GM19035 (cell line): Measurements from ENCODE around the gene CD3E.

Experiments used
- ATAC-seq: cut with Tn5 transposase; IDR thresholded peaks from one replicate; pipeline ENCODE4 v1.9.1; 2021; ENCODE audit not compliant: unreplicated experiment

CD3E gene

GRCh38 chr11:118304568-118305248 lies at the start of gene CD3E:
Gene CD3E (plus strand): TSS chr11:118304730. CDS start chr11:118304953, 223 bp downstream.
- no peak for ATAC-seq

DNA sequence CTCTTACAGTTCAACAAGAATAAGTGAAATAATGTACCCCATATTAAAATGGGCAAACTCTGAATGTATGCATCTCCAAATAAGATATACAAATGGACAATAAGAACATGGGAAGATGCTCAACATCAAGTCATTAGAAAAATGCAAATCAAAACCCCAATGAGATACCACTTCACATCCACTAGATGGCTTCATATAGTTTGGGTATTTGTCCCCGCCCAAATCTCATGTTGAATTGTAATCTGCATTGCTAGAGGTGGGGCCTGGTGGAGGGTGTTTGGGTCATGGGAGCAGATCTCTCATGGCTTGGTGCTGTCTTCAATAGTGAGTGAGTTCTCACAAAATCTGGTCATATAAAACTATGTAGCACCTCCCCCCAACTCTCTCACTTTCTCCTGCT lies 46.1 kb upstream of the CD3E start:
- no peak for ATAC-seq

DNA sequence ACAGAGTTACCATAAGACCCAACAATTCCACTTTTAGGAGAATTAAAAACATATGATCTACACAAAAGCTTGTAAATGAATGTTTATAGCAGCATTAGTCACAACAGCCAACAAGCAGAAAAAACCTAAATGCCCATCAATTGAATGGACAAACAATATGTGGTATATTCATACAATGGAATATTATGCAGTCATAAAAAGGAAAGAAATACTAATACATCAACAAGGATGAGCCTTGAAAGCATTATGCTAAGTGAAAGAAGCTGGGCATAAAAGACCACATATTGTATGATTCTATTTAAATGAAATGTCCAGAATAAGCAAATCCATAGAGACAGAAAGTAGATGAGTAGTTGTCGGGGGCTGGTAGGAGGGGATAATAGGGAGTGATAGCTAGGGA lies 45.4 kb upstream of the CD3E start:
- no peak for ATAC-seq

DNA sequence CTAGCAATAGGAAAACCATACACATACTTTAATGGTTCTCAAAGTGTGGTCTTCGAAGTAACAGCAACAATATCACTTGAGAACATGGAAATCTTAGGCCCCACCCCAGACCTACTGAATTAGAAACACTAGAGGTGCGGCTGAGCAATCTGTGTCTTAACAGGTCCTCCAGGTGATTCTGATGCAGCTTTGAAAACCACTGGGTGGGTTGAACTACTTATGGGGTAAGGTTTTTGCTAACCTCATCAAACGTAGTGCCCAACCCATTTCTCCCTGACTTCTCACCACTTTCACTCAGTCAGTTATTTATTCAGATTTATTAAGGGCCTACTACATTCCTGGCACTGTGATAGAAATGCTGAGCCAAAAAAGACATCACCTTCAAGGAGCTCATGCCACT lies 44.2 kb upstream of the CD3E start:
- ATAC-seq, result no peak

DNA sequence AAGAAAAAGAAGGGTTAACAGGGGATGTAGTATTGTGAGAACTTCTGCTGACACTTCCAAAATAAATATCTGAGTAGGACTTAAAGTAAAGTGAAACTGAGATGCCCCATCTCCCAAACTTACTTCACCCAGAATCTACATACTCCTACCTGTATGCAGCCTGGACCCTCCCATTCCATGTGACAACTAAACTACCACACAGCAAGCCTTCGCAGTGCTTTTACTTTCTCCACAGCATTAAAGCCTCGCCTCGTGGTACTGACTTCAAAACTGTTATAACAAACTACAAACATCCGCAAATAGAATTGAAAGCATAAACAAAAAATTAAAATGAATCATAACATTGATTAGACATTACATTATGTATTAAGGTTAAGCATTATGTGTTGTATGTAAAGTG lies 41.4 kb upstream of the CD3E start:
- ATAC-seq, result no peak

DNA sequence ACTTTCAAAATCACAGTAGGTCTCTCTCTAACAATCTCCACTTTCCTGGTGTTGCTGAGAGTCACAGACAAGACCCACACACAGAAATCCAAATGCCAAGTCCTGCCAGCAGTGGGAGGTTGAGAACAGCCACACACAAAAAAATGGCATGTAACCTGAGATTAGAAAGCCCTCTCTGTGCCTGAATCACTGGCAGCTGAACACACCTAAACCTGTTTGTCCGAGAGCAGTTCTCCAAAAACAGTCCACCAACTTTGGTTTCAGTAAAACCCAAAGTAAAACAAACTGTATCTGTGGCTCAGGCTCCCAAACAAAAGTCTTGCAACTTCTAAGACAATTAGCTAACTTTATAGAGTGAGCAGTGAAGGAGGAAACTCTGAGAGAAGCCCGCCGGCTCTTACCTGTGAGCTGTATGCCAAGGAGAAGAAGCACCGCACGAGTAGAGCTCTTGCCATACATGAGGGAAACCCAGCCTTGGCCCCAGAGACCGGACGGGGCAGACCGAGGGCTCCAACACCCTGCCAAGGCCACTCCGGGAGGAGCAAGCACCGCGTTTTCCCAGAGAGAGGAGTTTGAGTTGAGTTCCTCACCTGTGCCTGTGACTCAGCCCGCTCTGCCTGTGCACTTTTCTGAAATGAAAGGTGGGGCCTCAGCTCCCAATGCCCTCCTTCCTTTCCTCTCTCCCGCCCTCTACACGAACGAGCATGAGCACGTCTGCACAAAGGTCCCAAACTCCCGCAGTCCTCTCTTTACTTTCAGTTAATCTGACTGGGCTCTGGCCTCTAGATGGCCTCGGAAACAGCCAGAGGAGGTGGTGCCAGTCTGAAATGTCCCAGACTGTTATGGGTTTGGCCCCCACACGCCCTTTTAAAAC lies 40.6 kb upstream of the CD3E start, which contains the start of gene MPZL2:
MPZL2 (minus strand) TSS at position 603 of the 874 bp plus-strand sequence; CDS start at position 459, 144 bp downstream.
- ATAC-seq, result no peak

GRCh38 chr11:118264569-118265465 lies 39.7 kb upstream of the CD3E start:
- ATAC-seq, result no peak

- no peak for ATAC-seq
Observed at GRCh38 chr11:118265954-118266353, 38.6 kb upstream of the CD3E start.

- no peak for ATAC-seq
Observed at GRCh38 chr11:118267486-118267885, 37.0 kb upstream of the CD3E start.

- ATAC-seq, result no peak
Observed at GRCh38 chr11:118272001-118272400, 32.5 kb upstream of the CD3E start.

GRCh38 chr11:118274186-118274585 lies 30.3 kb upstream of the CD3E start:
- no peak for ATAC-seq

DNA sequence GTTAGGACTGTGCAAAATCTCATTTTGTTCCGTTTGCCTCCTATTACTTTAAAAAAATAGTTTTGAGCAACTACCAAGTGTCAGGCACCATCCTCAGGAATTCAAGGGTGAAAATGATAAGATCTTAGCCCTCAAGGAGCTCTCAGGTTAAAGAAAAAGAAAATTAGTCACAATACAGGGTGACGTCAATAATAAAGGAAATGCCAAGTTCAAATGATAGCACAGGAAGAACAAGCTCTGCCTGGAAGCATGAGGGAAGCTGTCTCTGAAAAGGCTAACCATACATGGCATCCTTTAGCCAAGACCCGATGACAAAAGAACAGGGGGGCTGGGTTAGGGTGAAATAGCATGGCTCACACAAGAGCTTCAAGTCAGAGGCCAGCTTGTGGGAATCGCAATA lies 29.4 kb upstream of the CD3E start:
- ATAC-seq, result no peak

- no peak for ATAC-seq
Observed at GRCh38 chr11:118276422-118276821, 28.1 kb upstream of the CD3E start.

DNA sequence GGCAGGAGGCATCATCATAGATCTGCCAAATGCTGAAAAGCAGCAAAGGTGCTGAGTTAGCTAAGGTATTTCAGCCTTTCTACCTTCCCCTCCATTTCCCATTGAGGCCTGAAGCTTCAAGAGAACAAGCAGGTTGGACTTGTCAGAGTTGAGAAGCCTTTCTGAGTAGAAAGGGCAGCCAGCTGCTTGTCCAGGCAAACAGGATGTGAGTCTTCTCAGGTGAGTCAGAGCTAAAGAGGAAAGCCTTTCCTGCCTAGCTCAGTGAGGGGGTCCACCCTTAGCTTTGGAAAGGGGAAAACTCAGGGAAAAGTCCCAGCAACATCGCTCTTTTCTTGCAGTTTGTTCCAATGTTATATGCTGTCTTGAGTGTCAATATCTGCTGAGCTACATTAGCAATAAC lies 27.2 kb upstream of the CD3E start:
- no peak for ATAC-seq

DNA sequence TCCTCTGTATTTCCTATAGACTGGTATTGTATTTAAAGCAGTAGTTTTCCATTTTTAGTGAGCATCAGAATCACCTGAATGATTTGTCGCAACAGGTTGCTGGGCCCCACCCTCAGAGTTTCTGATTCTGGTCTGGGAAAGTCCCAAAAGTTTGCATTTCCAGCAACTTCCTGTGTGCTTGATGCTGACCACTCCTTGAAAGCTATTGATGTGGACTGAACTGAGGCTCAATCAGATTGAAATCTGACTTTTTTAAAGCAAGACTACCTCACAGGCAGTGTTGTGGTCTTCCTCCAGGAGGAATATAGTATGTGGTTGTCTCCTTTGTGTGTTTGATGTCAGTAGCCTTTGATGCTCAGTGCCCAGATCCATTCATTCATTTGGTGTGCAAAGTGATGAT lies 23.2 kb upstream of the CD3E start:
- no peak for ATAC-seq

GRCh38 chr11:118282606-118283005 lies 21.9 kb upstream of the CD3E start:
- ATAC-seq, result no peak

DNA sequence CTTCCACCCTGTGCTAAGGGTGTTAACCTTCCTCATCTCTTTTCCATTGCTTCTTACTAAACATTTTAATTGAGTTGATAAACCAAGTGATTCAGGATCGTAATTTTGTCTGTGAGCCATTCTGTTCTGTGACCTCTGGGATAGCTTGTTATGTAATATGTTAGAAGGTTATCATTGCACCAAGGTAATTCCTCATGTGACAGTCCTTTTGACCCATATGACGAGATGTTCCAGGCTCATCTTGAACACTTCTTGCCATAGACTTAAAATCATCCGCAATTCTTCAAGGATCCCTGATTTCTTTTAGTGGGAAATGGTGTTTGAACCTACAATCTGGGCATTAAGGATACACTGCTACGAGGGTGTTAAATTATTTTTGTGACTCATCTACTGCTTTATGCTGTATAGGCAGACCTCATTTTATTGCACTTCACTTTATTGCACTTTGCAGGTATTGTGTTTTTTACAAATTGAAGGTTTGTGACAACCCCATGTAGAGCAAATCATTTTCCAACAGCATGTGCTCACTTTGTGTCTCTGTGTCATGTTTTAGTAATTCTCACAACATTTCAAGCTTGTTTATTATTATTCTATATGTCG lies 21.4 kb upstream of the CD3E start:
- no peak for ATAC-seq

GRCh38 chr11:118283756-118284350 lies 20.7 kb upstream of the CD3E start:
- ATAC-seq, result no peak

- no peak for ATAC-seq
Observed at GRCh38 chr11:118286545-118286944, 18.0 kb upstream of the CD3E start.

- no peak for ATAC-seq
Observed at GRCh38 chr11:118287006-118287405, 17.5 kb upstream of the CD3E start.
